ENCODE results near the gene PATL2. TPM values are rescaled to one million over a fixed set of nuclear protein-coding genes. Genes with fewer than 3 reads are reported as not detected.

The PATL2 gene
- total and polyA plus RNA-seq, 2 donors (not counting 3 experiments of a cell fraction or from before 2014, with no cell fraction given) = 0.18 TPM; not detected in 1

DNA sequence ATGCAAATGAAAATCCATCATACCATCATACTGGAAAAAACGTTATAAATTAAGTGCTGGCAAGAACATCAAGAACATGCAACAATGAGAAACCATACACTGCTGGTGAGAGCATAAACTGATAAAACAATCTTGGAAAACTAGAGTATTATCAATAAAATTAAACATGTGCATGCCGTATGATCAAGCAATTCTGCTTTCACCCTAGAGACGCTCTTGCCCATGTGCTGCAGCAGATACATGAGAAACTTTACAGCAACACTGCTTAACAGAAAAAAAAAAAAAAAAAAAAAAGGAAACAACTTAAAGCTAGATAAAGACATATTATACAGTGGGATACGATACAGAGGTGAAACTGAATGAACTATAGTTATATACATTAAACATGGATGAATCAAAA, 69.5 kb downstream of the PATL2 start:
- TF ChIP-seq EZH2 (IDR thresholded peaks at IDR 0.05; ENCODE audit: borderline replicate concordance, low read depth, low read length, severe bottlenecking) (no peak), GATA2 (IDR thresholded peaks at IDR 0.05; ENCODE audit: insufficient read depth, insufficient read length, low read depth, low read length) (no peak), MYC (IDR thresholded peaks at IDR 0.05; ENCODE audit: low read depth, low read length) (no peak), POLR2A (IDR thresholded peaks at IDR 0.05; ENCODE audit: low read depth, low read length) (no peak), POLR2AphosphoS5 (IDR thresholded peaks at IDR 0.05; ENCODE audit: insufficient read depth, low read depth, low read length) (no peak), JUN (IDR thresholded peaks at IDR 0.05; ENCODE audit: borderline replicate concordance, insufficient read depth, insufficient read length, low read depth) (no peak), FOS (IDR thresholded peaks at IDR 0.05; ENCODE audit: borderline replicate concordance, insufficient read depth, low read length) (no peak)
- TF ChIP-seq, protein P1, sequence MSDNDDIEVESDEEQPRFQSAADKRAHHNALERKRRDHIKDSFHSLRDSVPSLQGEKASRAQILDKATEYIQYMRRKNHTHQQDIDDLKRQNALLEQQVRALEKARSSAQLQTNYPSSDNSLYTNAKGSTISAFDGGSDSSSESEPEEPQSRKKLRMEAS (IDR thresholded peaks at IDR 0.05; ENCODE audit: insufficient read depth, insufficient read length) = no peak
- TF ChIP-seq, protein P2, sequence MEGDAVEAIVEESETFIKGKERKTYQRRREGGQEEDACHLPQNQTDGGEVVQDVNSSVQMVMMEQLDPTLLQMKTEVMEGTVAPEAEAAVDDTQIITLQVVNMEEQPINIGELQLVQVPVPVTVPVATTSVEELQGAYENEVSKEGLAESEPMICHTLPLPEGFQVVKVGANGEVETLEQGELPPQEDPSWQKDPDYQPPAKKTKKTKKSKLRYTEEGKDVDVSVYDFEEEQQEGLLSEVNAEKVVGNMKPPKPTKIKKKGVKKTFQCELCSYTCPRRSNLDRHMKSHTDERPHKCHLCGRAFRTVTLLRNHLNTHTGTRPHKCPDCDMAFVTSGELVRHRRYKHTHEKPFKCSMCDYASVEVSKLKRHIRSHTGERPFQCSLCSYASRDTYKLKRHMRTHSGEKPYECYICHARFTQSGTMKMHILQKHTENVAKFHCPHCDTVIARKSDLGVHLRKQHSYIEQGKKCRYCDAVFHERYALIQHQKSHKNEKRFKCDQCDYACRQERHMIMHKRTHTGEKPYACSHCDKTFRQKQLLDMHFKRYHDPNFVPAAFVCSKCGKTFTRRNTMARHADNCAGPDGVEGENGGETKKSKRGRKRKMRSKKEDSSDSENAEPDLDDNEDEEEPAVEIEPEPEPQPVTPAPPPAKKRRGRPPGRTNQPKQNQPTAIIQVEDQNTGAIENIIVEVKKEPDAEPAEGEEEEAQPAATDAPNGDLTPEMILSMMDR (IDR thresholded peaks at IDR 0.05; ENCODE audit: extremely low read depth in 1 of 2, insufficient read depth in 1 of 2, low read depth in 1 of 2, low read length in 2 of 2) = no peak
- no peak overlapping the region for H2AFZ ChIP-seq (ENCODE audit: low read depth, low read length)
- H3K79me2 ChIP-seq (ENCODE audit: control insufficient read depth, insufficient read depth, low read length) = peaks cover 14% of the 10 kb centered on the region
- BruUV-seq (replicated peaks) = no TSS peak
- intact Hi-C loops (cut with micrococcal nuclease) (no loop called here), dilution Hi-C loops (cut with MboI; ENCODE audit: extremely low pct_ligation_motif_present, low sequenced_read_pairs) (no loop called here)
- FAIRE-seq (no peak), DNase-seq (ENCODE audit: low read depth, low spot score) (no peak)
- no peak overlapping the region for H3K27ac ChIP-seq (ENCODE audit: insufficient read depth, low read depth, low read length)
- no peaks in the 10 kb centered on the region for H4K20me1 ChIP-seq (replicated peaks; ENCODE audit: control insufficient read depth, extremely low read depth, insufficient read depth, low read length)
- CTCF ChIA-PET = interaction anchor here (0.6 to 1.2 kb wide), 3 partner anchors 48 to 394 kb away, joined by 3 read pairs; no protein-coding TSS in a partner anchor
- H3K4me3 ChIP-seq (replicated peaks in 1 of 3; ENCODE audit: insufficient read depth in 1 of 3, low read depth in 1 of 3, low read length in 3 of 3) = no peak overlapping the region
- no peaks in the 10 kb centered on the region for H3K9me1 ChIP-seq (replicated peaks; ENCODE audit: control insufficient read depth, extremely low read depth, insufficient read depth, low read length)
- H3K4me2 ChIP-seq (ENCODE audit: insufficient read depth, low read length) = no peak overlapping the region
- no peaks in the 10 kb centered on the region for H3K9me3 ChIP-seq (replicated peaks; ENCODE audit: control insufficient read depth, insufficient read depth, low read length)
- H3K36me3 ChIP-seq (ENCODE audit: control insufficient read depth in 2 of 2, extremely low read depth in 1 of 2, insufficient read depth in 2 of 2, low read length in 2 of 2) = no peaks in the 10 kb centered on the region
- no peaks in the 10 kb centered on the region for H3K27me3 ChIP-seq (ENCODE audit: control insufficient read depth in 2 of 2, insufficient read depth in 2 of 2, low read length in 2 of 2)
- no peaks in the 10 kb centered on the region for H3K4me1 ChIP-seq (ENCODE audit: control insufficient read depth, extremely low read depth, insufficient read depth, low read length)
- POLR2A ChIA-PET = no interaction called here
- no peak overlapping the region for H3K9ac ChIP-seq (replicated peaks; ENCODE audit: extremely low read depth, insufficient read depth, low read length)
